ENCODE data around the gene CNTN4.
A peak's percentile ranks its signal among the peaks of the same experiment; 100 is the strongest.

The CNTN4 gene

GRCh38 chr3:2838546-2839157 lies 740.0 kb downstream of the CNTN4 start:
- no peaks in the 10 kb centered on the region for H3K9me3 ChIP-seq (ENCODE audit: control insufficient read depth, low read length)
- no peak overlapping the region for H2BK15ac ChIP-seq (ENCODE audit: low read depth, poor library complexity, severe bottlenecking)
- H3K14ac ChIP-seq (ENCODE audit: low read length in 2 of 2), result no peak overlapping the region
- H2BK12ac ChIP-seq (ENCODE audit: low read length in 2 of 2), result no peak overlapping the region
- H3K9ac ChIP-seq (ENCODE audit: low read length), result no peak overlapping the region
- no peak overlapping the region for H3K23ac ChIP-seq (ENCODE audit: low read length in 2 of 2)
- no peak overlapping the region for H2BK5ac ChIP-seq (ENCODE audit: low read depth, low read length, poor library complexity, severe bottlenecking)
- H2BK120ac ChIP-seq (ENCODE audit: low read depth, low read length), result no peak overlapping the region
- H4K8ac ChIP-seq (ENCODE audit: low read length), result no peak overlapping the region
- no peak overlapping the region for H2AK5ac ChIP-seq (ENCODE audit: low read length, severe bottlenecking)
- H3K4me1 ChIP-seq (ENCODE audit: control insufficient read depth, insufficient read depth, low read depth, low read length), result no peaks in the 10 kb centered on the region
- no peak overlapping the region for H3K27ac ChIP-seq (ENCODE audit: low read length, poor library complexity, severe bottlenecking)
- no peaks in the 10 kb centered on the region for H3K79me1 ChIP-seq (replicated peaks; ENCODE audit: low read length, poor library complexity, severe bottlenecking)
- H3K27me3 ChIP-seq (ENCODE audit: control insufficient read depth in 1 of 2, insufficient read depth in 1 of 2, low read length in 2 of 2), result no peaks in the 10 kb centered on the region
- no peak overlapping the region for H3K4me3 ChIP-seq (ENCODE audit: insufficient read depth in 1 of 2, low read depth in 1 of 2, low read length in 2 of 2)
- no peak overlapping the region for H3K18ac ChIP-seq (ENCODE audit: low read depth in 1 of 2, low read length in 2 of 2)
- H3K4ac ChIP-seq (ENCODE audit: low read depth in 1 of 2, low read length in 2 of 2), result no peak overlapping the region
- no peak overlapping the region for H2AFZ ChIP-seq (ENCODE audit: low read depth, low read length)
- H3K36me3 ChIP-seq (ENCODE audit: control insufficient read depth in 1 of 2, insufficient read depth in 2 of 2, low read depth in 1 of 2, low read length in 2 of 2), result no peaks in the 10 kb centered on the region
- no peak for DNase-seq
- no peak overlapping the region for H4K91ac ChIP-seq (ENCODE audit: low read length)
- WGBS, result 28% methylated on average over 5 of the region's 6 CpGs
- no peak overlapping the region for H3K4me2 ChIP-seq (ENCODE audit: low read length, poor library complexity, severe bottlenecking)

GRCh38 chr3:2839876-2840275 lies 741.2 kb downstream of the CNTN4 start:
- H3K36me3 ChIP-seq (ENCODE audit: control insufficient read depth in 1 of 2, insufficient read depth in 2 of 2, low read depth in 1 of 2, low read length in 2 of 2), result no peaks in the 10 kb centered on the region
- H3K4ac ChIP-seq (ENCODE audit: low read depth in 1 of 2, low read length in 2 of 2), result no peak overlapping the region
- WGBS, result 65% methylated on average over 3 of the region's 3 CpGs
- no peak overlapping the region for H3K14ac ChIP-seq (ENCODE audit: low read length in 2 of 2)
- peak overlapping the region; percentile 33 for H3K9ac ChIP-seq (ENCODE audit: low read length)
- no peak overlapping the region for H3K23ac ChIP-seq (ENCODE audit: low read length in 2 of 2)
- no peak overlapping the region for H2BK15ac ChIP-seq (ENCODE audit: low read depth, poor library complexity, severe bottlenecking)
- no peak overlapping the region for H4K91ac ChIP-seq (ENCODE audit: low read length)
- H3K4me1 ChIP-seq (ENCODE audit: control insufficient read depth, insufficient read depth, low read depth, low read length), result no peaks in the 10 kb centered on the region
- no peak overlapping the region for H3K18ac ChIP-seq (ENCODE audit: low read depth in 1 of 2, low read length in 2 of 2)
- no peaks in the 10 kb centered on the region for H3K9me3 ChIP-seq (ENCODE audit: control insufficient read depth, low read length)
- no peak overlapping the region for H4K8ac ChIP-seq (ENCODE audit: low read length)
- no peak overlapping the region for H2BK120ac ChIP-seq (ENCODE audit: low read depth, low read length)
- H3K4me3 ChIP-seq (ENCODE audit: insufficient read depth in 1 of 2, low read depth in 1 of 2, low read length in 2 of 2), result no peak overlapping the region
- H3K27me3 ChIP-seq (ENCODE audit: control insufficient read depth in 1 of 2, insufficient read depth in 1 of 2, low read length in 2 of 2), result no peaks in the 10 kb centered on the region
- no peak overlapping the region for H3K4me2 ChIP-seq (ENCODE audit: low read length, poor library complexity, severe bottlenecking)
- H2BK12ac ChIP-seq (ENCODE audit: low read length in 2 of 2), result no peak overlapping the region
- H3K79me1 ChIP-seq (replicated peaks; ENCODE audit: low read length, poor library complexity, severe bottlenecking), result no peaks in the 10 kb centered on the region
- no peak overlapping the region for H2AK5ac ChIP-seq (ENCODE audit: low read length, severe bottlenecking)
- peak; percentile 23 for DNase-seq
- H2BK5ac ChIP-seq (ENCODE audit: low read depth, low read length, poor library complexity, severe bottlenecking), result no peak overlapping the region
- no peak overlapping the region for H3K27ac ChIP-seq (ENCODE audit: low read length, poor library complexity, severe bottlenecking)
- no peak overlapping the region for H2AFZ ChIP-seq (ENCODE audit: low read depth, low read length)

GRCh38 chr3:2847062-2847841 lies 748.6 kb downstream of the CNTN4 start:
- H2AK5ac ChIP-seq (ENCODE audit: low read length, severe bottlenecking), result no peak overlapping the region
- H3K4me3 ChIP-seq (ENCODE audit: insufficient read depth in 1 of 2, low read depth in 1 of 2, low read length in 2 of 2), result no peak overlapping the region
- no peak overlapping the region for H4K91ac ChIP-seq (ENCODE audit: low read length)
- no peaks in the 10 kb centered on the region for H3K9me3 ChIP-seq (ENCODE audit: control insufficient read depth, low read length)
- H3K18ac ChIP-seq (ENCODE audit: low read depth in 1 of 2, low read length in 2 of 2), result no peak overlapping the region
- H3K23ac ChIP-seq (ENCODE audit: low read length in 2 of 2), result no peak overlapping the region
- H2AFZ ChIP-seq (ENCODE audit: low read depth, low read length), result no peak overlapping the region
- no peak overlapping the region for H2BK120ac ChIP-seq (ENCODE audit: low read depth, low read length)
- no peaks in the 10 kb centered on the region for H3K27me3 ChIP-seq (ENCODE audit: control insufficient read depth in 1 of 2, insufficient read depth in 1 of 2, low read length in 2 of 2)
- WGBS, result 32% methylated on average over 3 of the region's 3 CpGs
- H3K4me2 ChIP-seq (ENCODE audit: low read length, poor library complexity, severe bottlenecking), result no peak overlapping the region
- H2BK5ac ChIP-seq (ENCODE audit: low read depth, low read length, poor library complexity, severe bottlenecking), result no peak overlapping the region
- no peak overlapping the region for H2BK12ac ChIP-seq (ENCODE audit: low read length in 2 of 2)
- H3K36me3 ChIP-seq (ENCODE audit: control insufficient read depth in 1 of 2, insufficient read depth in 2 of 2, low read depth in 1 of 2, low read length in 2 of 2), result no peaks in the 10 kb centered on the region
- no peak overlapping the region for H2BK15ac ChIP-seq (ENCODE audit: low read depth, poor library complexity, severe bottlenecking)
- peak overlapping the region; percentile 20 for H3K9ac ChIP-seq (ENCODE audit: low read length)
- H3K4ac ChIP-seq (ENCODE audit: low read depth in 1 of 2, low read length in 2 of 2), result no peak overlapping the region
- no peak overlapping the region for H4K8ac ChIP-seq (ENCODE audit: low read length)
- H3K27ac ChIP-seq (ENCODE audit: low read length, poor library complexity, severe bottlenecking), result no peak overlapping the region
- DNase-seq, result no peak
- H3K79me1 ChIP-seq (replicated peaks; ENCODE audit: low read length, poor library complexity, severe bottlenecking), result no peaks in the 10 kb centered on the region
- no peaks in the 10 kb centered on the region for H3K4me1 ChIP-seq (ENCODE audit: control insufficient read depth, insufficient read depth, low read depth, low read length)
- H3K14ac ChIP-seq (ENCODE audit: low read length in 2 of 2), result no peak overlapping the region

- no peak overlapping the region for H2BK15ac ChIP-seq (ENCODE audit: low read depth, poor library complexity, severe bottlenecking)
- no peak overlapping the region for H3K4me3 ChIP-seq (ENCODE audit: insufficient read depth in 1 of 2, low read depth in 1 of 2, low read length in 2 of 2)
- no peak overlapping the region for H4K8ac ChIP-seq (ENCODE audit: low read length)
- no peaks in the 10 kb centered on the region for H3K4me1 ChIP-seq (ENCODE audit: control insufficient read depth, insufficient read depth, low read depth, low read length)
- H3K9me3 ChIP-seq (ENCODE audit: control insufficient read depth, low read length), result no peaks in the 10 kb centered on the region
- no peak overlapping the region for H3K4ac ChIP-seq (ENCODE audit: low read depth in 1 of 2, low read length in 2 of 2)
- no peak overlapping the region for H2BK12ac ChIP-seq (ENCODE audit: low read length in 2 of 2)
- no peak overlapping the region for H3K14ac ChIP-seq (ENCODE audit: low read length in 2 of 2)
- H3K36me3 ChIP-seq (ENCODE audit: control insufficient read depth in 1 of 2, insufficient read depth in 2 of 2, low read depth in 1 of 2, low read length in 2 of 2), result no peaks in the 10 kb centered on the region
- H3K27ac ChIP-seq (ENCODE audit: low read length, poor library complexity, severe bottlenecking), result no peak overlapping the region
- H3K23ac ChIP-seq (ENCODE audit: low read length in 2 of 2), result no peak overlapping the region
- no peak for DNase-seq
- no peak overlapping the region for H2AFZ ChIP-seq (ENCODE audit: low read depth, low read length)
- H3K79me1 ChIP-seq (replicated peaks; ENCODE audit: low read length, poor library complexity, severe bottlenecking), result no peaks in the 10 kb centered on the region
- no peak overlapping the region for H3K9ac ChIP-seq (ENCODE audit: low read length)
- no peak overlapping the region for H2AK5ac ChIP-seq (ENCODE audit: low read length, severe bottlenecking)
- no peak overlapping the region for H3K18ac ChIP-seq (ENCODE audit: low read depth in 1 of 2, low read length in 2 of 2)
- H2BK5ac ChIP-seq (ENCODE audit: low read depth, low read length, poor library complexity, severe bottlenecking), result no peak overlapping the region
- H2BK120ac ChIP-seq (ENCODE audit: low read depth, low read length), result no peak overlapping the region
- no peak overlapping the region for H4K91ac ChIP-seq (ENCODE audit: low read length)
- H3K4me2 ChIP-seq (ENCODE audit: low read length, poor library complexity, severe bottlenecking), result no peak overlapping the region
- no peaks in the 10 kb centered on the region for H3K27me3 ChIP-seq (ENCODE audit: control insufficient read depth in 1 of 2, insufficient read depth in 1 of 2, low read length in 2 of 2)
Measured at GRCh38 chr3:2849092-2849491, 750.4 kb downstream of the CNTN4 start.
